Renal cortical epithelial cell (primary cell): ENCODE data around the gene GOLGA5. TPM values are rescaled to one million over a fixed set of nuclear protein-coding genes. Genes with fewer than 3 reads are reported as not detected.
A peak's percentile ranks its signal among the peaks of the same experiment; 100 is the strongest.
"Not testable (repeated sequence)": the region's sequence is repeated elsewhere in the genome, so short reads cannot be mapped to it uniquely, and the experiment has no call there.

Experiments
- DNase-seq: peaks from one replicate; pipeline ENCODE4 v3.0.0-alpha.2; 2011; ENCODE audit warnings: low read depth
- total RNA-seq: library from RNA; depleted of rRNA; stranded (reverse); fragments of >200 nt; gene quantifications from 2 replicates; pipeline ENCODE4 v1.2.3, GENCODE V29; 2014

Gene GOLGA5
- 45.6 and 47.1 TPM in 2 replicates for total RNA-seq

GRCh38 chr14:92793709-92794546 lies at the start of gene GOLGA5:
Gene GOLGA5, plus strand, starts transcription at chr14:92794305. Its CDS starts 3,133 bp downstream, at chr14:92797438.
- DNase-seq = peak; percentile 90

- peak; percentile 48 for DNase-seq
Measured at GRCh38 chr14:92747701-92748258, 46.3 kb upstream of the GOLGA5 start.

- DNase-seq = peak; percentile 88
Measured at GRCh38 chr14:92748259-92749016, 45.7 kb upstream of the GOLGA5 start, which contains the start of gene LGMN. Gene LGMN, minus strand, starts transcription at chr14:92748627. Its CDS starts 15,841 bp downstream, at chr14:92732786.

GRCh38 chr14:92750222-92750728 lies 43.8 kb upstream of the GOLGA5 start:
- not testable (repeated sequence) for DNase-seq

- DNase-seq = no peak
Measured at GRCh38 chr14:92750994-92751400, 43.1 kb upstream of the GOLGA5 start.

- no peak for DNase-seq
Measured at GRCh38 chr14:92751819-92752218, 42.3 kb upstream of the GOLGA5 start.

- DNase-seq = no peak
Measured at GRCh38 chr14:92753250-92753649, 40.9 kb upstream of the GOLGA5 start.

GRCh38 chr14:92754966-92755365 lies 39.1 kb upstream of the GOLGA5 start:
- DNase-seq = no peak

- DNase-seq = no peak
Measured at GRCh38 chr14:92755495-92755894, 38.6 kb upstream of the GOLGA5 start.

GRCh38 chr14:92756446-92756845 lies 37.7 kb upstream of the GOLGA5 start:
- DNase-seq = no peak

GRCh38 chr14:92759300-92759678 lies 34.8 kb upstream of the GOLGA5 start:
- peak; percentile 69 for DNase-seq

- DNase-seq = peak; percentile 32
Measured at GRCh38 chr14:92759679-92760523, 34.2 kb upstream of the GOLGA5 start.

GRCh38 chr14:92760524-92760805 lies 33.6 kb upstream of the GOLGA5 start:
- no peak for DNase-seq

GRCh38 chr14:92763666-92764631 lies 30.2 kb upstream of the GOLGA5 start:
- not testable (repeated sequence) for DNase-seq

GRCh38 chr14:92768236-92768635 lies 25.9 kb upstream of the GOLGA5 start:
- peak; percentile 93 for DNase-seq

GRCh38 chr14:92768795-92769194 lies 25.3 kb upstream of the GOLGA5 start:
- no peak for DNase-seq

- DNase-seq = no peak
Measured at GRCh38 chr14:92770484-92770883, 23.6 kb upstream of the GOLGA5 start.

- DNase-seq = no peak
Measured at GRCh38 chr14:92774572-92774971, 19.5 kb upstream of the GOLGA5 start.

- peak; percentile 90 for DNase-seq
Measured at GRCh38 chr14:92775292-92775691, 18.8 kb upstream of the GOLGA5 start.

GRCh38 chr14:92778868-92779565 lies 15.1 kb upstream of the GOLGA5 start:
- DNase-seq = not testable (repeated sequence)
